ENCODE measurements around the gene RAB4A. TPM values are rescaled to one million over a fixed set of nuclear protein-coding genes. Genes with fewer than 3 reads are reported as not detected.

RAB4A gene
- total RNA-seq, 4 donors from 2014 or later = 65.5 to 84.7 (median 74.0) TPM

GRCh38 chr1:229297746-229298145 is 26.8 kb downstream of the RAB4A start:
- no peak for TF ChIP-seq POLR2A (IDR thresholded peaks at IDR 0.05)
- no peak for TF ChIP-seq CTCF (IDR thresholded peaks at IDR 0.05)
- intact Hi-C loops (cut with DNase I; ENCODE audit: low total_unique reads) = no loop called here
- DNase-seq (ENCODE audit: low spot score in 2 of 2) = no peak
- no peak overlapping the region for H3K4me3 ChIP-seq (ENCODE audit: low read depth, poor library complexity, severe bottlenecking)
- WGBS, 2 donors = 97 to 98% methylated on average over 1 of the region's 1 CpG

GRCh38 chr1:229298420-229298819 is 27.5 kb downstream of the RAB4A start:
- no peak for DNase-seq (ENCODE audit: low spot score in 2 of 2)
- TF ChIP-seq CTCF (IDR thresholded peaks at IDR 0.05) (no peak), POLR2A (IDR thresholded peaks at IDR 0.05) (no peak)
- intact Hi-C loops (cut with DNase I; ENCODE audit: low total_unique reads) = no loop called here

GRCh38 chr1:229298887-229299503 is 28.1 kb downstream of the RAB4A start:
- no peak for TF ChIP-seq CTCF (IDR thresholded peaks at IDR 0.05)
- TF ChIP-seq POLR2A (IDR thresholded peaks at IDR 0.05) = no peak
- DNase-seq (ENCODE audit: low spot score in 2 of 2) = no peak
- WGBS, 2 donors = 86 to 97% methylated on average over 5 of the region's 5 CpGs
- no peak overlapping the region for H3K4me3 ChIP-seq (ENCODE audit: low read depth, poor library complexity, severe bottlenecking)
- intact Hi-C loops (cut with DNase I; ENCODE audit: low total_unique reads) = no loop called here

More at GRCh38 chr1:229298420-229298819, 27.5 kb downstream of the RAB4A start:
- no peak overlapping the region for H3K4me3 ChIP-seq (ENCODE audit: low read depth, poor library complexity, severe bottlenecking)

GRCh38 chr1:229300099-229300757 is 29.3 kb downstream of the RAB4A start:
- WGBS, 2 donors = 90 to 96% methylated on average over 6 of the region's 6 CpGs
- no peak overlapping the region for H3K4me3 ChIP-seq (ENCODE audit: low read depth, poor library complexity, severe bottlenecking)
- intact Hi-C loops (cut with DNase I; ENCODE audit: low total_unique reads) = no loop called here
- TF ChIP-seq POLR2A (IDR thresholded peaks at IDR 0.05) = no peak
- no peak for TF ChIP-seq CTCF (IDR thresholded peaks at IDR 0.05)
- no peak for DNase-seq (ENCODE audit: low spot score in 2 of 2)

- TF ChIP-seq CTCF (IDR thresholded peaks at IDR 0.05) (no peak), POLR2A (IDR thresholded peaks at IDR 0.05) (no peak)
Measured at GRCh38 chr1:229302740-229303139, 31.8 kb downstream of the RAB4A start.

More at GRCh38 chr1:229302740-229303139, 31.8 kb downstream of the RAB4A start:
- intact Hi-C loops (cut with DNase I; ENCODE audit: low total_unique reads) = no loop called here
- DNase-seq (ENCODE audit: low spot score in 2 of 2) = no peak
- H3K4me3 ChIP-seq (ENCODE audit: low read depth, poor library complexity, severe bottlenecking) = no peak overlapping the region
- WGBS, 2 donors = 94 to 97% methylated on average over 8 of the region's 8 CpGs
